GM12864 (cell line): ENCODE results near the gene PTPRC.

Source experiments
- DNase-seq: peaks from one replicate; pipeline ENCODE4 v3.0.0-alpha.2; 2011; ENCODE audit warnings: low read depth
- H3K4me3 ChIP-seq: 2 replicates; pipeline ENCODE4 v1.5.1; 2011; ENCODE audit warnings: mild to moderate bottlenecking, low read depth, low read length, control low read depth
- TF ChIP-seq, protein P1 (sequence below): IDR thresholded peaks from 2 replicates; pipeline ENCODE4 v1.5.1; 2011; ENCODE audit warnings: low read depth, mild to moderate bottlenecking, moderate library complexity, low read length, control low read depth, inconsistent platforms; ENCODE audit errors: missing control alignments

The PTPRC gene

DNA sequence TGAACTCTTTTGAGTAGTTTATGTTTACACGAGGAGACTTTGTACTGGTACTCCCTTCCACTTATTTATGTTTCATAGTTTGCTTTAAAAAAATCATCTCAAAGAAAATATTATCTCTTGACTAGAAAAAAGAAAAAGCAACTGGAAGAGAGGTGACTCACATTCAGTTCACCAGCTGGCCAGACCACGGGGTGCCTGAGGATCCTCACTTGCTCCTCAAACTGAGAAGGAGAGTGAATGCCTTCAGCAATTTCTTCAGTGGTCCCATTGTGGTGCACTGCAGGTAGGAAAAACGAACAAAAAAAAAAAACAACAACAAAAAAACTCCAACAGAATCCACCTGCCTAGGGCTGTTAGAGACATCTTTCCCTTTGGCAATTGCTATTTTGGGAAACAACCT is 102.9 kb downstream of the PTPRC start:
- no peak for DNase-seq
- TF ChIP-seq, protein P1, sequence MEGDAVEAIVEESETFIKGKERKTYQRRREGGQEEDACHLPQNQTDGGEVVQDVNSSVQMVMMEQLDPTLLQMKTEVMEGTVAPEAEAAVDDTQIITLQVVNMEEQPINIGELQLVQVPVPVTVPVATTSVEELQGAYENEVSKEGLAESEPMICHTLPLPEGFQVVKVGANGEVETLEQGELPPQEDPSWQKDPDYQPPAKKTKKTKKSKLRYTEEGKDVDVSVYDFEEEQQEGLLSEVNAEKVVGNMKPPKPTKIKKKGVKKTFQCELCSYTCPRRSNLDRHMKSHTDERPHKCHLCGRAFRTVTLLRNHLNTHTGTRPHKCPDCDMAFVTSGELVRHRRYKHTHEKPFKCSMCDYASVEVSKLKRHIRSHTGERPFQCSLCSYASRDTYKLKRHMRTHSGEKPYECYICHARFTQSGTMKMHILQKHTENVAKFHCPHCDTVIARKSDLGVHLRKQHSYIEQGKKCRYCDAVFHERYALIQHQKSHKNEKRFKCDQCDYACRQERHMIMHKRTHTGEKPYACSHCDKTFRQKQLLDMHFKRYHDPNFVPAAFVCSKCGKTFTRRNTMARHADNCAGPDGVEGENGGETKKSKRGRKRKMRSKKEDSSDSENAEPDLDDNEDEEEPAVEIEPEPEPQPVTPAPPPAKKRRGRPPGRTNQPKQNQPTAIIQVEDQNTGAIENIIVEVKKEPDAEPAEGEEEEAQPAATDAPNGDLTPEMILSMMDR: no peak
- H3K4me3 ChIP-seq: no peak overlapping the region

GRCh38 chr1:198747127-198747526 is 108.3 kb downstream of the PTPRC start:
- TF ChIP-seq, protein P1: no peak
- H3K4me3 ChIP-seq: no peak overlapping the region
- DNase-seq: no peak

GRCh38 chr1:198749279-198749678 is 110.4 kb downstream of the PTPRC start:
- DNase-seq: no peak
- H3K4me3 ChIP-seq: no peak overlapping the region
- TF ChIP-seq, protein P1: no peak

GRCh38 chr1:198750081-198750480 is 111.2 kb downstream of the PTPRC start:
- TF ChIP-seq, protein P1: no peak
- DNase-seq: no peak
- H3K4me3 ChIP-seq: no peak overlapping the region

DNA sequence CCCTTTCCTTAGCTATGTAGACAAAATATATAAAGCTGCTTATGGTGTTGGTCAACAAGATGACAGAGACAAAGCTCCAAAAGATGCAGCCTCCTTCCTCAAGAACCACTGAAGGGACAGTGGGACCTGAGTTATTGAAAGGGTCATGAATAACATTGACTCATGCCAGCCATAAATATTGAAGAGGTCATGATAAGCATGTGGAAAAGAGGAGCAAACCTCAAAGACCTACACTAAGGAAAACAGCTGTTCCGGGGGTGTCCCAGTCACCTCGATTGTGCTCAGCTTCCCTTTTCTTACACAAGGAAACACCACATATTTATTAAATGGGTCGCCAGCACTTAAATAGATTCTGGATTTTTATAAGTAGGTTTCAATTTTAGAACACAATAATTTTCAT is 112.9 kb downstream of the PTPRC start:
- no peak overlapping the region for H3K4me3 ChIP-seq
- DNase-seq: no peak
- TF ChIP-seq, protein P1: no peak

- no peak for DNase-seq
- H3K4me3 ChIP-seq: no peak overlapping the region
- TF ChIP-seq, protein P1: no peak
Observed at GRCh38 chr1:198754670-198755069, 115.8 kb downstream of the PTPRC start.

DNA sequence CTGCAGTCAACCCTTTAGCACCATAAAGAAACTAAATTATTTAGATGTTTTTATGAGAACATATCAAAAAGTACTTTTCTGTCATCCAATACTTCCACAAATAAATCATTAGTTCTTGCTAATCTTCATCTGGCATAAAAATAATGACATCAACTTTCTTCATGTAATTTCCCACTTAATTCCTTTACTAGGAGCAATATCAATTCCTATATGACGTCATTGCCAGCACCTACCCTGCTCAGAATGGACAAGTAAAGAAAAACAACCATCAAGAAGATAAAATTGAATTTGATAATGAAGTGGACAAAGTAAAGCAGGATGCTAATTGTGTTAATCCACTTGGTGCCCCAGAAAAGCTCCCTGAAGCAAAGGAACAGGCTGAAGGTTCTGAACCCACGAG is 116.9 kb downstream of the PTPRC start:
- TF ChIP-seq, protein P1: no peak
- DNase-seq: no peak
- no peak overlapping the region for H3K4me3 ChIP-seq
